GM18526 (cell line): ENCODE data around the gene MND1.

Source experiments
- POLR2A ChIP-seq: IDR thresholded peaks from 3 replicates; pipeline ENCODE4 v1.6.1; 2011; ENCODE audit not compliant: insufficient read length; ENCODE audit errors: extremely low read depth

MND1 gene

DNA sequence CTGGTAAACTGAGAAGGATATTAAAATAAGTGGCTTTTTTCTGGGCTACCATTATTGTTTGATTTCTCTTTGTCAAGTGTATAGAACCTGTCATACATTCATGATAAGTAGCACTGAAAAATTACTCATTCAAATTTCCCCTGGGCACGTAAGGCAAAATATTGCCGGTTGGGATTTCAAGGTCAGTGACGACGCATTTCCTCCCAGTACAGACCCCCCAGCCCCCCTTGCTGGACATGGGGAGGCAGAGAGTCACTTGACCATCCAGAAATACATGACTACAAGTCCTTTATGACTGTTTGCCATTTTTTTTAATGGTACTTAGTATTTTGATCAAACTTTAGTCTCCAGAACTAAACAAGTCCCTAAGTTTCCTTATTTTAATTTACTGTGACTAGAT, 6.8 kb upstream of the MND1 start:
- no peak for TF ChIP-seq POLR2A

DNA sequence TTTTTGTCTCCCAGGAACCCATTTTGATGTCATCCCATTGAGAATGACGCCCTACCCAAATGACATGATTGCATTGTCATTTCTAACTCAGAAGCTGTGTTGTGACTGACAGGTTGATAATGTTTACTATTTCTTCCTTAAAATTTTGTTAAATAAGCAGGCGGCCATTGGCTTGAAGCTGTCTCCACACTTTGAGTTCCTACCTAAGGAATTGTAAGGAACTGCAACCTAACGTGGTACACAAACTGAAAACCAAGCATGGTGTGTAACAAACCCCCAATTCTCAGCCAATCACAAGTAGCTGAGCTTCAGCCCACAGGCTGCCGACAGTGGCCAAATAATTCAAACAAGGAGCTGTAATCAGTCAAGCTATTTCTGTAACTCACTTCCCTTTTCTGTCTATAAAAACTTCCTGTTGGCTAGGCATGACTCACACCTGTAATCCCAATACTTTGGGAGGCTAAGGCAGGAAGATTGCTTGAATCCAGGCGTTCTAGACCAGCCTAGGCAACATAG, 2.9 kb upstream of the MND1 start:
- no peak for TF ChIP-seq POLR2A

DNA sequence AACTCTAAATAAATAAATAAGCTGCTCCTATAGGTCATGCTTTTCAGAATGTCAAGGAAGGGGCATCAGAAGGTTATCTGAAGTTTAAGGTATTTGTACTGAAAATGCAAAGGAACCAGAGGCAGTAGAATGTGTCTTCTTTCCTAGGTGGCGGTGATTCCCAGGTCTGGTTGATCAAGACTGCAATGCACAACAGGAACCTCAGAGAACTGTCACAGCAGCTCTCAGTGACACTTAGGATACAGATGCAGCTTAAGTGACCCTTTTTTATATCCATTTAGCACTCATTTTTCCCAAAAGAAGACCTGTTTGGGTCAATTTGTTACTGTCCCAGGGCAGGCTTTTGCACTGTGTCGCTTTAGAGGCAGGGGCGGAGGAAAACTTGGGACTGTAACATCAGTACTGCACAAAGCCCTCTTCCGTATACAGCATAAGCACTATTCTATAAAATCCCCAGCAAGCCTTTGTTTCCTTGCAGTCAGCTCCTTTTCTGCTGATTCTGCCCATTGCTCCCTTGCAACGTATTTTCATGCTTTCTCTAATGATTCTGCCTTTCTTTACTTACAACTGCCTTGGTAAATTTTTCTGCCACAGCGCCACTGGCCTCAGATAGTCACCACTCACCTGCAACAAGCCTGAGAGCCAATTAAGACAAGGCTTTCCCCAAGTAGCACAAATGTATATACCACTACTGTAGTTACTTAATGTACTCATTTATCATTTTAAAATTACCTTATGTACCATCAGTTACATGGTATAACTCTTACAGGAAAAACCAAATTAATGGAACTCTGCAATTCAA, 1.5 kb upstream of the MND1 start:
- TF ChIP-seq POLR2A: no peak

DNA sequence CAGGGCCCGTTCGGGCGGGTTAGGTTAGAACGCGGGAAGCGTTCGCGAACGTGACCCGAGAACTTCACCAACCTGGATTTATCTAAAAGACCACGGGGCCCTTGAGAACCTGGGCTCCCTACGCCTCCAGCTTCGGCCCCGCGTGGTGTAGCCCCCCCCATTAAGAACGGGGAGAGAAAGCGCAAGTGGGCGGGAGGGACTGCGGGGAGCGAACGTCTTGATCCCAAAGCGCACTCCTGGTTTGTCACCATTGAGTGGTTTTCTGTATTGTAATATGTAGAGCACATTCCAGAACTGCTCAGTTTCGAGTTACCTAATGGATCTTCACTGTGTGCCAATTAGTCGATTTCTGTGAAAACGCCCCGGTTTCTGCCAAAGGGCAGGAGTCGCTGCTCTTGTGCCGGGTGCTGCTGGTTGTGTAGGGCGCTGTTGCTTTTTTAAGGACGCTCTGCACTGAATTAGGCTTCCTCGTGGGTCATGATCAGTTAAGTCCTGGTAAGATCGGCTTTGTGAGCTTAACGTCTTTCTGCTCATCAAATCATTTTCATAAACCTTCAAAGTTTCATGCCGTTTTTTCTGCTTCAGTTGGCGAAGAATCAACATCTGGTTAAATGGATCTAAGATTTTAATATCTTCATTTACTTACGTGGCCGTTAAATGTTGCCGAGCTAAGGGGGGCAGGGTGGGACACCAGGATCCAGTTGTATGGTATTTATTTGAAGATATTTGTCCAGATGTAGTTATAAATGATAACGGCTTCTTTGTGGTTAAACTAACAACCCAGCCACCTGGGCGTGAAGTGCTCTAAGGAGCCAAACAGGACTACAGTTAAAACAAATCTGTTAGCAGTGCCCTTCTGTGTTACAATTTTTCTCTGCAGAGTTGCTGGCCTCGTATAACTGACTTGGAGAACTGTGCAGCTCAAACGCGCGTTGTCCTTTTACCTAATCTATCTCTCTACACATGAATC, 809 bp downstream of the MND1 start:
- TF ChIP-seq POLR2A: peak; percentile 13

DNA sequence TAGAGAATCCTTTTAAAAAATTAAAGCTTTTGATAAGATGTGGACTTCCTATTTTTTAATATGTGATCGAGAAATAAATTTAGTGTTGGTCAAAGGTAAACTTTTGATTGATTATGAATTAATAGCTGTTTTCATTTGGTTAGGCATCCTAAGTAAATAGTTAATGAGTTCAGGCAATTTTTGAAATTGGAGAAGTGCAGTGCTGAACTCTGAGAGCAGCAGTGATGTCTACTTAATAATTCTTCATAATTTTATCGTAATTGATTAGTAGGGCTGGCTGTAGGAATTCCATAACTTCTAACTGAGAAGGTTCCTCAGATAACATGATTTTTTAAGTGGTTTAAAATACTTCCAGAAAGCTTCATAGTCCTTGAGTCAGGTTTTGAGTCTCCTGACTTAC, 1.5 kb downstream of the MND1 start:
- no peak for TF ChIP-seq POLR2A

DNA sequence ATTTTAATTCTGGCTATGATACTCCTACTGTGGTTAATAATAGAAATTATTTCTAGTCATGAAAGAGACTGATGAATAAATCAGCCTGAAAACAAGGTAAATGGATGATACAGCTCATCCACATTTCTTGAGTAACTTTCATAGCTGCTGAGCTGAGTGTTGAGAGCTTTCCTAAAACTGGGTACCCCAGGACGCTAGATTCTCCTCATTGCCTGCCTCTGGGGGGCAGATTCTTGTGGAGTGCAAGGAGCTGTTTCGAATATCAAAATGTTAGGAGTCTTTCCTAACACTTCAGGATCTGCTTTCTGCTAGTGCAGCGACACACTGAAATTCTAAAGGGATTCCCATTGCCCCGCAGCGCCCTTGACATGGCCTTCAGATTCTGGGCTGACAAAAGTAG, 2.1 kb downstream of the MND1 start:
- no peak for TF ChIP-seq POLR2A

DNA sequence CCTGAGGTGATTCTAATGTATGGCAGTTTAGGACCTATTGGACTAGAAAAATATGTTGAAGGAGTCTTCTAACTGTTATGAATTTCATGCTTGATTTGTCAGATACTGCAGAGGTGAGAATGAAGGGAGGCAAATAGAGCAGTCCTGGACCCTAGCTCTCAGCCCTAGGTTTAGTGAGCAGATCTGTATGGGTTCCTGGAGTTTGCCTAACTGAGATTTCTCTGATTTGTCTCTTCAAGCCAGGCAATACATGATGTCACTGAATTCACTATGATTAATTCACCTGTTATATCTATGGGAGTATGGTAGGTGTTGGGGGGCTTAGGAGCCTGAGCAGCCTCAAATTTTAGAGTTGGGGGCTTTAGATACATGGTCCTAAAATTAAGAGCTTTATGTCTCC, 2.6 kb downstream of the MND1 start:
- TF ChIP-seq POLR2A: no peak

DNA sequence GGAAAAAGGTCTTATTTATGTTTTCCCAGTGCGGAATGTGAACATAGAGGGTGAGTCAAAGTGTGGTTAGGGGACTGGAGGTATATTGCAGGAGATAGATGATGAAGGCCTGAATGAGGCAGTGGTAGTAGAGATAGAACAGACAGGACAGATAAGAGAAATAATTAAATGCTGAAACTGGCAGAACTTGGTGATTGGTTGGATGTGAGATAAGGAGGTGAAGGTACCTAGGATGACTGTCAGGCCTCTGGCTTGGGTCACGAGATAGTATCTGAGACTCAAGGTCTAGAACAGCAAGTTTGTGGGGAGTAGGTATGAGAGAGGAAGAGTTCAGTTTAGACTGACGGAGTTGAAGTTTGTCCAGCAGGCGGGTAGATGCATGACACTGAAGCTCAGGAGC, 3.5 kb downstream of the MND1 start:
- no peak for TF ChIP-seq POLR2A

DNA sequence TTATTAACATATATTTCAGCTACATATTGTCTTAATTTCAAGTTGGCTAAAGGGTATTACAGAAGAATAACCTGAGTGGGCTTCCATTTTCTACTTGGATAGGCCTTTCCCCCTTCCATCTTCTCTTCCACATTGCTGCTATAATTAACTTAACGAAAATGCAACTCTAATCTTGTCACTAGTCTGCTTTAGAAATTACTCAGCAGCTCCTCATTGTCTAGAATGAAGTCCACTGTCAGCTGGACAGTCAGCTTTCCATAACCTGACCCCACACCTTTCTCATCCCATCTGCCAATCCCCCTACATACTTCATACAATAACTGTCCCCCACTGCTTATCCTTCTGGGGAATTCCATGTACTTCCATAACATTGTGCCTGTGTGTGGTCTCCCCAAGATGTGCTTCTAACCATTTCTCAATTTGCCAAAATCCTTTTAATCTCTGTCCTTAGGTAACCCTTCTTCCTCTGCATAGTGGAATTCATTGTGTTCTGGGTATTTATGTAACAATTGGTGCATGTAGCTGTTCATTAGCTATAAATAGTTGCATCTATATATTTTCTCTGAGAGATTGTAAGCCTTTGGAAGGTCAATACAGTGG, 4.8 kb downstream of the MND1 start:
- no peak for TF ChIP-seq POLR2A

DNA sequence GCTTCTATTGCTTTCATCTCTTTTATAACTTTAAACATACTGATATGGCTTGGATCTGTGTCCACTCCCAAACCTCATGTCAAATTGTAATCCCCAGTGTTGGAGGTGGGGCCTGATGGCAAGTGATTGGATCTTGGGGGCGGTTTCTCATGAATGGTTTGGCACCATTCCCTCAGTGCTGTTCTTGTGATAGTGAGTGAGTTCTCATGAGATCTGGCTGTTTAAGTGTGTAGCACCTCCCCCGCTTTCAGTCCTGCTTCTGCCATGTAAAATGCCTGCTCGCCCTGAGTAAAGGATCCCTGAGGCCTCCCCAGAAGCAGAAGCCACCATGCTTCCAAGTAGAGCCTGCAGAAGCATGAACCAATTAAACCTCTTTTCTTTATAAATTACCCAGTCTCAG, 17.7 kb downstream of the MND1 start:
- no peak for TF ChIP-seq POLR2A

DNA sequence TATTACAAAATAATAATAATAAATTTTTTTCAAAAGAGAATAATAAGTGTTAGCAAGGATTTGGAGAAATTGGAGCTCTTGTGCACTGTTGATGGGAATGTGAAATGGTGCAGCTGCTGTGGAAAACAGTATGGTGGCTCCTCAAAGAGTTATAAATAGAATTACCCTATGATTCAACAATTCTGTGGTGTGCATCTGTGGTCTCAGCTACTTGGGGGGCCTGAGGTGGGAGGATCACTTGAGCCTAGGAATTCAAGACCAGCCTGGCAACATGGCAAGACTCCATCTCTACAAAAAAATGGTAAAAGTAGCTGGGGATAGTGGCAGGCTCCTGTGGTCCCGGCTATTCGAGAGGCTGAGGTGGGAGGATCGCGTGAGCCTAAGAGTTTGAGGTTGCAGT, 19.6 kb downstream of the MND1 start:
- TF ChIP-seq POLR2A: no peak

DNA sequence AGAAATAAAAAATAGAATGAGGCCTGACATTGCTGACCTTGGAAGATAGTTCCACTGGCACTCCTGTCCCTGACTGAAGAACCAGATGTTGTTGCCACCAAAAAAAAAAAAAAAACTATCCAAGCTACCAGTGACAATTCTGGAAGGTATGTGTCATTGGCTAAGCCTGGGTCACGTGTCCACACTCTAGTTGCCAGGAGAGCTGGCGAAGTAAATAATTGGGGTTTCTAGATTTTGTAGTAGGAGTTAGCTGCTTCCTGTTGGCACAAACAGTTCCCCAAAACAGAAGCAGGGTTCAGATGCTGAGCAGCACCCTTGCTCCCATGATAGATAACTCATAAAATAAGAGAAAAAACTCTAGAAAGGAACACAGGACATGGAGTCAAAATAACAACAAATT, 20.5 kb downstream of the MND1 start:
- TF ChIP-seq POLR2A: no peak

DNA sequence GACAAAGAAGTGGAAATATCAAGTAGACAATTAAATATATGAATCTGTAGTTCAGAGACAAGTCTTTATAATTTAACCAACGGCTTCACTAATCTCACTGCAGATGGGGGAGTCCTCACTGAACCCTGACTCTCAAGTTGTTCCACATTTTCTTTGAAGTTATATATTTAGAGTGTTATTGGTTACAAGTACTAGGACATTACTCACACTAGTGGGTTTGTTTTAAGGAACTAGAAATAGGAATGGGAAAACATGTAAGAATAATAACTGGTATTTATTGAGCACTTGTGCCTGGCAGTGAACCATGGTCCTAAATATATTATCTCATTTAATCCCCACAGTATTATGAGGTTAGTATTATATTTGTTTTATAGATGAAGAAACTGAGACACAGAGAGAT, 22.0 kb downstream of the MND1 start:
- no peak for TF ChIP-seq POLR2A

DNA sequence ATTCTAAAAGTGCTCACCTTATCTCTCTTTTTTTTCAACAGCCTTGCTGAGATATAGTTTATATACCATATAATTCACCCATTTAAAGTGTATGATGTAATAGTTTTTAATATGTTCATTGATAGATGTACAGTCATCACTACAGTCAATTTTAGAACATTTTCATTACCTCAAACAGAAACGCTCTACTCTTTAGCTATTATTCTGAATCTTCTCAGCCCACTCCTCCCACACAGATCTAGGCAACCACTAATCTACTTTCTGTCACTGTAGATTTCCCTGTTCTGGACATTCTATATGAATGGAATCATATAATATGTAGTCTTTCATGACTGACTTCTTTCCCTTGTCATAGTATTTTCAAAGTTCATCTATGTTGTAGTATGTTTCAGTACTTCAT, 22.6 kb downstream of the MND1 start:
- TF ChIP-seq POLR2A: no peak

DNA sequence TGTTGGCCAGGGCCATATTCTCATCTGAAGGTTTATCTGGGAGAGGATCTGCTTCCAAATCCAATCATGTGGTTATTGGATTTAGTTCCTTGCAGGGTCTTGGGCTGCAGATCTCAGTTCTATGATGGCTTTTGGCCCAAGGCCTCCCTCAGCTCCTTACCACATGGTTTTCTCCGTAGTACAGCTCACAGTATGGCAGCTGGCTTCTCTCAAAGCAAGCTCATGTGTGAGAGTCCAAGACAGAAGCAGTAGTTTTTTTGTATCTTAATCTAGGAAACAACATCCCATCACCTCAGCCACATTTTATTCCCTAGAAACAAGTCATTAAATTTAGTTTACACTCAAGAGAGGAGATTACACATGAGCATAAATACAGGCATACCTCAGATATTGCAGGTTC, 24.5 kb downstream of the MND1 start:
- no peak for TF ChIP-seq POLR2A
